GM08714 (cell line): ENCODE data around the gene PKP4.

ENCODE experiments used
- H3K4me3 ChIP-seq: fragments of 200-500 bp; sonication (Bioruptor generic); 2 replicates; pipeline ENCODE4 v1.5.1; 2014; ENCODE audit warnings: mild to moderate bottlenecking, low read length, inconsistent platforms
- ZNF274 ChIP-seq: IDR thresholded peaks from 2 replicates; pipeline ENCODE4 v1.6.1; 2012; ENCODE audit warnings: mild to moderate bottlenecking, low read depth, low read length

The PKP4 gene

DNA sequence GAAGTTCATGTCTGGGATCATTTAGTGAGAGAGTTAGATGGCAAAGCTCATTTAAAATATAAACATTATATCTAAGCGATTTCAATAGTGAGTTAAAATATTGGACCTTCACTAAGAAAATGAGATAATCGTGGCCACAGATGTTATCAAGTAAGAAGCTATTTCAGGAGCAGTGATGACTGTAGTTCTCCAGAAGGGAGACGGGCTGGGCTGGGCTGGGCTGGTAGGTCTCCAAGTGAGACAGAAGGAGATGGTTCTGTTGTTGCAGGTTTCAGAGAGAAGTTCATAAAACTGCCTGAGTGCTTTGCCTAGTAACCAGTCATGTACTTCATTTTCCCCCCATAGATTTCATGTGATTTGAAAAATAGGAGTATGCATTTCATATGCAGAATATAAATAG lies 208.2 kb downstream of the PKP4 start:
- TF ChIP-seq ZNF274 = no peak
- H3K4me3 ChIP-seq = no peak overlapping the region

DNA sequence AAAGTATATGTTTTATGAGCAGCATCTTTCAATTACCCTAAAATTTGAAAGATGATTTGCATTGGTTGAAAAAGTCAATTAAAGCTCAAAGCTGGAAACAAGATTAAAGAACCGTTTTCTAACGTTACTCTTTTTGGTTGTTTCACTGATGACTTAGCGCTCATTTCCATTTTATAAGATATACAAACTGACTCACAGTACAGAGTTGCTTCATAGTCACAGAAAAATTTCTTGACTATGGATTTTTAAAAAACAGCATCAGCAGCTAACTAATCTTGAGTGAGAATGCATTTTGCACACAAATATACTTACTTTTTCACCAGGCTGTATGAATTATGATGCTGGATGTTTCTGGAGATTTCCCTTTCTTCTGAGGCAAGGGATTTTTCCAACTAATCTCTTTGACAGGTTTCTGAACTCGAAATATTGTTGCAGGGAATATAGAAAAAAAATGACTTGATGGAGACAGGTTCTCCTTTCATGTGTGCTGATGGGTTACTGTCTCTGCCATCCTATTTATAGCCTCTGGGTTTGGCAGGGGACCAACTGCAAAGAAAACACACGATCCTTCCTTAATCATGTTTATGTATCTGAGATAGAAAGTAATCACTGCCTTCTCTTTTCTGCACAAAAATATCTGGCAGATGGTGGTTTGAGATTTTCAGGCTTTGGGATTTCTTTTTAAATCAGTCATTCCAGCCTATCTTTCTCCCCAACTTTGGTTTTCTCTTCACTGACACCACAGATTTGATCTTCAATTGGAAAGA lies 209.0 kb downstream of the PKP4 start:
- TF ChIP-seq ZNF274 = no peak
- H3K4me3 ChIP-seq = no peak overlapping the region

DNA sequence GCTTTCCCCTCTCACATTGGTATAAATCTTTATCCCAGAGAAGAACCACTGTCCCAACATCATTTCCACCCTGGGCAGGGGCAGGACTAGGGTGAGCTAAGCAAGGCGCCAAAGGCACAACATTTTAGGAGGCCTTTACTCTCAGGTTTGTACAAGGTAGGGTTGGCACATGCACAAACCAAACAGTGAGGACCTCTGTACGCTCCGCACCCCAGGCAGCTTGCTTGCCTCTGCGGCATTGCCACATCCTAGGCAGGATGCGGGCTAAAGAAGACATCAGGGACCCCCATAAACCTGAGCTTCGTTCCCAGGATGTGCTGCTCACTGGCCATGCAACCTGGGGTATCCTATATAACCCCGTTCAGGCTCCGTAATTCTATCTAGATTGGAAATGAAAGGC lies 210.2 kb downstream of the PKP4 start:
- no peak for TF ChIP-seq ZNF274
- H3K4me3 ChIP-seq = no peak overlapping the region

DNA sequence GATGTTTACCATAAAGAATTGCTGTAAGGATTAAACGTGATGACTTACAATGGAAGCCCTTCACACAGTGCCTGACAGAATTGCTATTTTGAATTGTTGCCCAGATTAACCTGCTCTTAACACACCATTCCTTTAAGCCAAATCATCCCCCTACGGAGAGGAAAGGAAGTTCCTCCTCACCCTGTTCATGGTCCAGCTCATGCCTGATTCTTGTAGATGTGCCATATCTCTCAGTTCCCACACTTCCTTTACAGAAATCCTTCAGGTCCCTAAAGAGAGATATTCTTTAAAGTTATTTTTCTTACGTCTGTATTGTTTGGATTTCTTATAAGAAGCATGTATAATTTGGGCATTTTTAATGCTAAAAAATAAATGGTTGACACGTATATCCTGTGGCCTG lies 210.8 kb downstream of the PKP4 start:
- no peak for TF ChIP-seq ZNF274
- no peak overlapping the region for H3K4me3 ChIP-seq

DNA sequence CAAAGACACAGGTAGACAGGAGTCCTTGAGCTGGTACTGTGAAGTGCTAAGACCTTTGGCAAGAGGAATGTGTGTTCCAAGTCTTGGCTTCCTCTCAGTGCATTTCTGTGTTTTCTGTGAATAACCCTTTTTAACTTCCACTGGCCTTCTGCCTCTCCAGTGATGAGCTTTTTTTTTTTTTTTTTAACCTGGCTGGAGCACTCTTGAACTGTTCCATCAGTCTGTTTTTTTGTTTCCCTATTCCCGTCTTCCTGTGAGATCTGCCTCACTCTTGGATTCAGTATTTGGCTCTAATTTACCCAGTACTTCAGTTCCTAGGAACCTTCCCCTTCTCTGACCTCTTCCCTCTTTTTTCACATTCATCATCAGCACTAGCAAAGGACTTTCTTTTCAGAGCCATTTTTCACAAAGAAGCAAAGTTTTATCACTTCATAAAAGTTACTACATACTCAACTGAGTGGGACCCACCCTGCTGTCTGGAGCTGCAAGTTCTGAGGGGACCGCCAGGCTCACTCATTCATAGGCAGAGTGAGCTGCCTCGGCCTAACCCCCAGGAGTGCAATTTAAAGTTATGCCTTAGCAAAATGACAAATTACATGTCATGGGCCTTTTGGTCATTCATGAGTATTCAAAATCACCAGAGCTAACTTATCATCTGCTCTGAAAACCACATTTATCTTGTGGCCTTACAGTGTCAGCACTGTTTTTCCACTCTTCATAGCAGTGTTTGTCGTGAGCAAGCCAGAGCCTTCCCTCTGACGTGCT lies 211.4 kb downstream of the PKP4 start:
- no peak for TF ChIP-seq ZNF274
- H3K4me3 ChIP-seq = no peak overlapping the region

DNA sequence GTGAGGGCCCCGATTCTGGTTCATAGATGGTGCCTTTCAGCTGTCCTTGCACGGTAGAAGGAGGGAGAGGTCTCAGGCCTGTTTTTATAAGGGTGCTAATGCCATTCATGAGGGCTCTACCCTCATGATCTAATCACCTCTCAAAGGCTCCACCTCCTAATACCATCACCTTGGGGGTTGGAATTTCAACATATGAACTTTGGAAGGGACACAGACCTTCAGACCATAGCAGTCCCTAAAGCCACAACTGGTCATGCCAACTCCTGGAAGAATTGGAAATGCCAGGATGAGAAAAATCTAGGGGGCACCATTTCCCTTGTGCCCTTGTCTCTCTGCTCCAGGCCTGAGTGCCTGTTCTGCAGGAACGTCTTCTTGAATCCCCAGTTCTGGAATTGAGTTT lies 213.5 kb downstream of the PKP4 start:
- H3K4me3 ChIP-seq = no peak overlapping the region
- TF ChIP-seq ZNF274 = no peak

DNA sequence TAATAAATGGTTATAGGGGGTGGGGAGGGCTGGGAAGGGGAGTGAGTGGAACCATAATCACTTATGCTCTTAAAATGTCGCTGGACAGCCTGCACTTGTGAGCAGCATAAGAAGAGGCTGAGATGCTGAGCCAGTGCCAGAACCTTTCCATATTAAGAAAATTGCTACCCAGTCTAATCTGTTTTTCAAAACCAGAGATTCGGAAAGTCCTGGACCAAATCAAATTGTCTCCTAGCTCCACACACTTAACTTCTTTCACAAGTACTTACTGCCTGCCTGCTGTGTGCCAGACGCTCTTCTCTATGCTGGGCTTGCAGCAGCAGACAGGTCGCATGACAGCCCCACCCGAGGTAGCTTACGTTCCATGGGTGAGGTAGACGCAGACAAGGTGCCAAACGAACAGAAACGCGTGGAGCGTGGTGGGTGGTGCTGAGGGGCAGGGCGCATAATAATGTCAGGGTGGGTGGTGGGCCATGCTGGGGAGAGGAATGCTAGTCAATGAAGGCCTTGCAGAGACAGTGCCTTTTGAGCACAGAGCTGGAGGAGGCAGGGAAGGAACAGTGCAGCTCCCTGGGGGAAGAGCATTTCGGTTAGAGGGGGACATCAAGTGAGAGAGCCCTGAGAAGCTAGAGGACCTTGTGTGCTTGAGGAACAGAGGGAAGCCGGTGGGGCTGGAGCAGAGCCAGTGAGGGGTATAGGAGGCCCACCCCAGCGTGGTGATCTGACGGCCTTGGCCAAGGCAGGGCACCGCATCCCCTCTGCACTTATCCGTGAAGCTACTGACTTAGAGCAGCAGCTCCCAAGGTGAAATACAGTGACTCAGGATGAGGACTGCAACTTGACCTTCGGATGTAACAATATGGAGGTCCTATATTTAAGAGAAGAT lies 214.9 kb downstream of the PKP4 start:
- H3K4me3 ChIP-seq = no peak overlapping the region
- no peak for TF ChIP-seq ZNF274

DNA sequence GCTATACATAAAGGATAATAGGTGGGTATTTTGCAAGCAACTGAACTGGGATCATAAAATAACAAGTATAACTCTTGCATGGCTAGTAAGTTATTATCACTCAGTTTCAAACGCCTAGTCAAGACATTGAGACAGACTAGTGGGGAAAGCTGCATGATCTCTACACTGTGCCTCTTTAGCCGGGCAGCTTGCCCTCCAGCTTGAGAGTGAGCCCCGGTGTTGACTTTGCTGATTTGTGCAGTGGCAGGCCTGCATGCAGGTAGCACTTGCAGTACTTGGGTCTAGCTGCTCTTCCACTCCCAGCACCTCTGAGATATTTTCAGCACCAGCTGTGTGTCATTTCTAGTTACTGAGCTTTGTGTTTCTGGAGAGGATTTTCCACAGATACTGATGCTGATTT lies 219.5 kb downstream of the PKP4 start:
- H3K4me3 ChIP-seq = no peak overlapping the region
- TF ChIP-seq ZNF274 = no peak

DNA sequence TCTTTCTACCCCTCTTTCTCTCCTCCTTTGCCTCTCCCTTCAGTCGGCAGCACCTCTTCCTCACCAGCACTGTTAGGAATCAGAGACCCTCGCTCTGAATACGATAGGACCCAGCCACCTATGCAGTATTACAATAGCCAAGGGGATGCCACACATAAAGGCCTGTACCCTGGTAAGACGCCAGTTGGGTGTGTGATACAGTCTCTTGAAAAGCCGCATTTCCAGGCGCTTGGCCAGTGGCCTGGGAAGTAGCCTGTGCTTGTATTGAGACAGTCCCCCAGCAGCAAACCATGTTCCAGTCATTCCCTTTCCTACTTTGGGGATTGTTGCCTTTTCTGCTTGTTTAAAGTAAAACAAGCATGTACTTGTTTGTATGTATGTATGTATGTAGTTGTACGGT lies 219.9 kb downstream of the PKP4 start:
- TF ChIP-seq ZNF274 = no peak
- no peak overlapping the region for H3K4me3 ChIP-seq

DNA sequence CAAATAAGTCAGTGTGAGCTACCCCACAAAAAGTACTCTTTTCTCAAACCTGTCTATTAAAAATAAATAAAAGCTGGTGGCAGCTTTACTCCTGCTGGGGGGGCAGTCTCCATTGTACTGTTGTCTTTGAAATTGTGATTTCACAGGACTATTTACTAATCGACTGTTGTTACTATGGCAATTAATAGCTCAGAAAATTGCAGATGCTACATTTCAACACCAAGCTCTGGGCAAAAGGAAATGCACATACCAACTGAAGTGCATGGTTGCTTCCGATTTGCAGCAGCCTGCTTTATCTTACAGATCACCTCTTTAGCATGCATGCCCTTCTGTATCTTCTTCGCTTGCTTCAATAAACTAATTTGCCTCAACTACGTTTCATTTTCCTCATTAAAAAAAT lies 220.8 kb downstream of the PKP4 start:
- no peak for TF ChIP-seq ZNF274
- no peak overlapping the region for H3K4me3 ChIP-seq

DNA sequence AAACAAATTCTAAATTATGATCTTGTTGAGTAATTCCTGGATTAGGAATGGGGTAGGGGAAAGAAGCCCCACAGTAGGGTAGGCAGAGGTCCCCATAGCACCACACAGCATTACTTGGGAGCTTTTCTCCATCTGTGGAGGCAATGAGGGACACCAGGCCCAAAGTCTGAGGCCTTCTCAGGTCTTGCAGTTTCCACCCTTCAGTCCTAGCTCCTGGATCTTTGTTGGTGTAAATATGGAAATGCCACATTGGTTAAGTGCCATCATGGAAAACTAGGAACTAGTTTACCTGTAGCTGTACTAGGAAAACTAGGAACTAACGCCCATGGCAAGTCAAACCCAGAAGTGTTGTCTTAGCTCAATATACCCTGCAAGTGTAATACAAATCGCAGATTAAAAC lies 225.1 kb downstream of the PKP4 start:
- no peak overlapping the region for H3K4me3 ChIP-seq
- no peak for TF ChIP-seq ZNF274

DNA sequence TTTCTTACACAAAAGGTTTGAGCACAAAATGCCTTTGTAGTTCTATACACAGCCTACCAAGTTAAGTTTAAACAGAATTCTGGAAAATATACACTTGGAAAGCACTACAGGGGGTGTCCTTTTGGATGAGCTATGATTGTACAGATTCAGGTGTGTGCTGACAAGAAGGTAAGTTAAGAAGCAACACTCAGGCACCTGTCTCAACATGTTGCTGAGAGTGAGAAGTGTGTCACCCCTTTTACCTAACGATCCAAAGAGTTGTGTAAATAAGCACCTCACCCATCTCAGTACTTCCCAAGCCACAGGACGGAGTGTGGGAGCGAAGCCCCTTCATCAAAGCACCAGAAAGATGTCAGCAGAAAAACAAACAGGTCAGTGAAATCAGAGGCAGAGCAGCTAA lies 228.9 kb downstream of the PKP4 start:
- no peak overlapping the region for H3K4me3 ChIP-seq
- TF ChIP-seq ZNF274 = no peak

DNA sequence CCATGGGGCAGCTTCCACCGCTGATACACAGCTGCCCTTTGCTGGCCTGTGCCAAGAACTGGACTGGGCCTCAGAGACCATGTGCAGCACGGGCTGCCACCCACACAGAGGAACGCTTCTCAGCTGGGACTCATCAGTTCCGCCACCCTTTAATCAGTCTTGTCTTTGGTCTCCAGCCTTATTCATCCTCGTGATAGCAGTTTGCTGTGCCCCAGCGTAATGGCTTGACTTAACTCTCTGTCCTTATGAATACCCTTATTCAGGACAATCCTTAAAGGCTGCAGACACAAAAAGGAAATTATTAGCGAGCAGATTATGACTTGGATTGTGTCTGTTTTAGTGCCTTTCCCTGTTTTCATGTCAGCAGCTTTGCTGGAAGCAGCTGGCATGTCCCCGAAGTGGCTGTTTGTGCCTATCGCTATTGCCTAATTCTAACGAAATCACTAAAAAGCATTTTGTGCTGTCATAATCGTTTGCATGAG lies 229.5 kb downstream of the PKP4 start:
- H3K4me3 ChIP-seq = no peak overlapping the region
- no peak for TF ChIP-seq ZNF274

DNA sequence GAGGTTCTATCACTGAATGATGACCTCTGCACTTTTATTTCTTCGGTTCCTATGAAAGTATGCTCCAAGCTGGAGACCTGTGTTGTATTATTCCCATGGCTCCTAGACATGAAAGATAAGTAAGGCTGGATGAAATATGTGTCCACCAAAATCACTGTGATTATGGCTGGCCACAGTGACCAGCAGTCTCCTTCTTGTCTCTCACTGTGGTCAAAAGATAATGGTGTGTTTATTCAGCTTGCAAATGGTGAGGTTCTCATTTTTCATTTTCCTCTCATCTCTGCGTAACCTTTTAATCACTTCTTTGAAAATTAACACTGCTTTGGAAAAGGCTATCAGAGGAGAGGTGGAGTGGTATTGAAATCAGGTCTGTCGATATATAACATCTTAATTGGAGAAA lies 230.6 kb downstream of the PKP4 start:
- no peak for TF ChIP-seq ZNF274

DNA sequence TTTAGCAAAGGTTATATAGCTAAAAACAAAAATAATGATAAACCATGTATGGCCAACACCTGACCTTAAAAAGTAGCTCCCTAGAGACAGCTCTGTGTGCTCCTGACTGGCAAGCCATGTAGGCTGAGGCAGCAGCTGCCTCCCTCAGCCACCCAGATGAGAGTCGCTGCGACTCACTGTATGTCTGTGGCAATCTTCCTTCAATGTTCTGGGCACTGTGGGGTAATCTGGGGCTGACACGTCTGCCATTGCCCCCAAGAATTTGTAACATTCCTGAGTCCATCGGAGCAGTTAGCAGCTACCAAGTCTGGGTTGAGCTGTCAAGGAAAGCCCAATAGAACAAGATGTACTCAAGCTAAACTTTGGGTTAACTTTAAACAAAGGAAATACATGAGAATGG lies 232.0 kb downstream of the PKP4 start:
- TF ChIP-seq ZNF274 = no peak
- H3K4me3 ChIP-seq = no peak overlapping the region

More for the DNA sequence above, 230.6 kb downstream of the PKP4 start:
- no peak overlapping the region for H3K4me3 ChIP-seq
